Measurements from ENCODE around the gene KLHL3. TPM values are rescaled to one million over a fixed set of nuclear protein-coding genes. Genes with fewer than 3 reads are reported as not detected.
A peak's percentile ranks its signal among the peaks of the same experiment; 100 is the strongest.

Gene KLHL3
- total and polyA plus RNA-seq, 4 donors = 0.91 to 8.8 (median 3.7) TPM

DNA sequence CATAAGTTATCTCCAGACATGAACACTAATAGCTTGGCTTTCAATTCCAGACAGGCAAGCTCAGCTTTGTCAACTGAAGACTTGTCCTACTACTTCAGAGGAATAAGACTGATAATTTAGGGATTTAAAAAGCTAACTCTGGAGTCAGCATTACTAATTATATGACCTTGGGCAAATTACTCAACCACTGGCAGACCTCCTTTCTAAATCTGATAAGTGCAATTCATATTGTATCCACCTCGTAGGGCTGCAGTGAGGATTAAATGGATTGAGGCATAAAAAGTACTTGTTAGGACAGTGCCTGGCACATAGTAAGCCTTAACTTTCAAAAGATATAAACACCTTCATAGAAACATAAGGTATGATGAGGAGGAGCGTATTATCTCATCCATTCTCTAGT is 104.4 kb downstream of the KLHL3 start:
- no peak for TF ChIP-seq JUND (IDR thresholded peaks at IDR 0.05)
- TF ChIP-seq HNF4A (conservative IDR thresholded peaks at IDR 0.05) = no peak
- no peak for TF ChIP-seq RAD21 (IDR thresholded peaks at IDR 0.05)
- no peak for TF ChIP-seq SP1 (IDR thresholded peaks at IDR 0.05)
- Histone ChIP-seq H3K36me3 (ENCODE audit: control insufficient read depth in 4 of 4, insufficient read depth in 3 of 4, low read depth in 1 of 4, low read length in 3 of 4) (no peaks in the 10 kb centered on the region), H3K4me1 (ENCODE audit: control insufficient read depth in 4 of 4, insufficient read depth in 4 of 4, low read length in 3 of 4) (peaks cover 2 to 7% (median 3%) of the 10 kb centered on the region in 4 donors), H3K27ac (ENCODE audit: low read depth in 1 of 2, low read length in 2 of 2) (no peak overlapping the region), H3K9ac (ENCODE audit: low read depth in 1 of 2, low read length in 2 of 2) (no peak overlapping the region), H3K9me3 (ENCODE audit: control insufficient read depth in 4 of 4, low read length in 3 of 4) (no peaks in the 10 kb centered on the region), H3K27me3 (ENCODE audit: control insufficient read depth in 4 of 4, insufficient read depth in 4 of 4, low read length in 3 of 4) (no peaks in the 10 kb centered on the region), H3K4me3 (ENCODE audit: low read depth in 1 of 3, low read length in 3 of 3) (no peak overlapping the region)
- WGBS = 81% methylated on average over 2 of the region's 2 CpGs
- DNase-seq (ENCODE audit: low spot score) = no peak

DNA sequence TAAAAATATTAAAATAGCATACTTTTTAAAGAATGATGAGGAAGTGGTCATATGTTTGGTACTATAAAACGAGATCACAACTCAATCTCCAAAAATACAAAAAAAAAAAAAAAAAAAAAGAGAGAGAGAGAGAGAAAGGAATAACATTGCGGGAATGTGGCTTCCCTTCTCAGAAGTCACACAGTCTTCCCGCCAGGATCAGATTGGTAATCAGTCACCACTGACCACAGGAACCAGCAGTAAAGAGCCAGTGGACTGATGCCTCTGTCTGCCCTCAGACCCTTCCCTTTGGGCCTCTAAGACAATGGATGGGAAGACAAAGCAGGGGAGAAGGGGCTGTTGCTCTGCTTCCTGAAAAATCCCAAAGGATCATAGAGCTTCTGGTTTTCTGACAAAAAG is 104.9 kb downstream of the KLHL3 start:
- DNase-seq (ENCODE audit: low spot score) = no peak
- no peaks in the 10 kb centered on the region for H3K9me3 ChIP-seq (ENCODE audit: control insufficient read depth in 4 of 4, low read length in 3 of 4)
- H3K27ac ChIP-seq (ENCODE audit: low read depth in 1 of 2, low read length in 2 of 2) = no peak overlapping the region
- no peak overlapping the region for H3K4me3 ChIP-seq (ENCODE audit: low read depth in 1 of 3, low read length in 3 of 3)
- TF ChIP-seq RAD21 (IDR thresholded peaks at IDR 0.05) (no peak), HNF4G (IDR thresholded peaks at IDR 0.05) (no peak), JUND (IDR thresholded peaks at IDR 0.05) (no peak)
- no peaks in the 10 kb centered on the region for H3K36me3 ChIP-seq (ENCODE audit: control insufficient read depth in 4 of 4, insufficient read depth in 3 of 4, low read depth in 1 of 4, low read length in 3 of 4)
- no peaks in the 10 kb centered on the region for H3K27me3 ChIP-seq (ENCODE audit: control insufficient read depth in 4 of 4, insufficient read depth in 4 of 4, low read length in 3 of 4)
- 78% methylated on average over 3 of the region's 3 CpGs for WGBS
- no peak overlapping the region for H3K9ac ChIP-seq (ENCODE audit: low read depth in 1 of 2, low read length in 2 of 2)
- H3K4me1 ChIP-seq (ENCODE audit: control insufficient read depth in 4 of 4, insufficient read depth in 4 of 4, low read length in 3 of 4) = peaks cover 2 to 7% (median 3%) of the 10 kb centered on the region in 4 donors

DNA sequence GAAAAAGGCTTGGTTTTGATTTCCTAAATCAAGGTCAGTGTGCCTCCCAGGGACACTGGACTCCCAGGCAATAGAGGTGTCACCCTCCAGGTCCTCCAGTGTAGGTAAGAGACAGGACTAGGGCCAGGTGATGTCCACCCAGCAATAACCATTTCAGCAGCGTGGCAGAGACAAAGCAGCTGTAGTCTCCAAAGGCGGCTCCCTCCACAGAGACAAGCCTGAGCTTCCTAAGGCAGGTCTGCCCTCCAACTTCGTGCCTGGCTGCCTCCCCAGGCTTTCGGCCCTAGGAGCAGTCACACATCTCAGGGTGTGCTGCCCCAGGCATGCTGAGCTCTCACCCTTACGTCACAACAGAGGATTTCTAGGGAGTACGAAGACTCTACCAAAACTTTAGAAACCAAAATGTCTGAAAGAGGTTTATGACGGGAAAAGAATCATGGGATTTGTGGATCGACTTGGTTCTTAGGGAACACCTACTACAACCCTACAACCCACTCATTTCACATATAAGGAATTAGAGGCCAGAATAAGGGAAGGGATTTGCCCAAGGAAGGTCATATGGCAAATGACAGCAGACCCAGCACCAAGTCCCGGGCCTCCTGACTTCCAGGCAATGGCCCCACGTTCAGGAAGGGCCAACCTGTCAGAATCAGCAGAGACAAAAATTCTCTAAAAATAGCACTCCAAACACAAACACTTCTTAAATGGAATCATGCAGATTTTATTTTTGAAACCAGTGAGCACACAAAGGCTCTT is 105.5 kb downstream of the KLHL3 start:
- TF ChIP-seq RXRA (IDR thresholded peaks at IDR 0.05) (no peak), JUND (IDR thresholded peaks at IDR 0.05) (no peak), GABPA (IDR thresholded peaks at IDR 0.05 in 1 of 2, conservative IDR thresholded peaks at IDR 0.05 in 1 of 2) (no peak), TAF1 (conservative IDR thresholded peaks at IDR 0.05) (no peak), HNF4G (IDR thresholded peaks at IDR 0.05) (no peak), FOXA1 (IDR thresholded peaks at IDR 0.05) (no peak), HNF4A (conservative IDR thresholded peaks at IDR 0.05) (no peak), FOXA2 (IDR thresholded peaks at IDR 0.05) (no peak), EGR1 (IDR thresholded peaks at IDR 0.05; ENCODE audit: low read depth in 2 of 2) (no peak), YY1 (IDR thresholded peaks at IDR 0.05) (no peak), NR2F2 (IDR thresholded peaks at IDR 0.05) (no peak)
- TF ChIP-seq, protein P1, sequence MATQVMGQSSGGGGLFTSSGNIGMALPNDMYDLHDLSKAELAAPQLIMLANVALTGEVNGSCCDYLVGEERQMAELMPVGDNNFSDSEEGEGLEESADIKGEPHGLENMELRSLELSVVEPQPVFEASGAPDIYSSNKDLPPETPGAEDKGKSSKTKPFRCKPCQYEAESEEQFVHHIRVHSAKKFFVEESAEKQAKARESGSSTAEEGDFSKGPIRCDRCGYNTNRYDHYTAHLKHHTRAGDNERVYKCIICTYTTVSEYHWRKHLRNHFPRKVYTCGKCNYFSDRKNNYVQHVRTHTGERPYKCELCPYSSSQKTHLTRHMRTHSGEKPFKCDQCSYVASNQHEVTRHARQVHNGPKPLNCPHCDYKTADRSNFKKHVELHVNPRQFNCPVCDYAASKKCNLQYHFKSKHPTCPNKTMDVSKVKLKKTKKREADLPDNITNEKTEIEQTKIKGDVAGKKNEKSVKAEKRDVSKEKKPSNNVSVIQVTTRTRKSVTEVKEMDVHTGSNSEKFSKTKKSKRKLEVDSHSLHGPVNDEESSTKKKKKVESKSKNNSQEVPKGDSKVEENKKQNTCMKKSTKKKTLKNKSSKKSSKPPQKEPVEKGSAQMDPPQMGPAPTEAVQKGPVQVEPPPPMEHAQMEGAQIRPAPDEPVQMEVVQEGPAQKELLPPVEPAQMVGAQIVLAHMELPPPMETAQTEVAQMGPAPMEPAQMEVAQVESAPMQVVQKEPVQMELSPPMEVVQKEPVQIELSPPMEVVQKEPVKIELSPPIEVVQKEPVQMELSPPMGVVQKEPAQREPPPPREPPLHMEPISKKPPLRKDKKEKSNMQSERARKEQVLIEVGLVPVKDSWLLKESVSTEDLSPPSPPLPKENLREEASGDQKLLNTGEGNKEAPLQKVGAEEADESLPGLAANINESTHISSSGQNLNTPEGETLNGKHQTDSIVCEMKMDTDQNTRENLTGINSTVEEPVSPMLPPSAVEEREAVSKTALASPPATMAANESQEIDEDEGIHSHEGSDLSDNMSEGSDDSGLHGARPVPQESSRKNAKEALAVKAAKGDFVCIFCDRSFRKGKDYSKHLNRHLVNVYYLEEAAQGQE (IDR thresholded peaks at IDR 0.05) = no peak
- TF ChIP-seq, protein P2, sequence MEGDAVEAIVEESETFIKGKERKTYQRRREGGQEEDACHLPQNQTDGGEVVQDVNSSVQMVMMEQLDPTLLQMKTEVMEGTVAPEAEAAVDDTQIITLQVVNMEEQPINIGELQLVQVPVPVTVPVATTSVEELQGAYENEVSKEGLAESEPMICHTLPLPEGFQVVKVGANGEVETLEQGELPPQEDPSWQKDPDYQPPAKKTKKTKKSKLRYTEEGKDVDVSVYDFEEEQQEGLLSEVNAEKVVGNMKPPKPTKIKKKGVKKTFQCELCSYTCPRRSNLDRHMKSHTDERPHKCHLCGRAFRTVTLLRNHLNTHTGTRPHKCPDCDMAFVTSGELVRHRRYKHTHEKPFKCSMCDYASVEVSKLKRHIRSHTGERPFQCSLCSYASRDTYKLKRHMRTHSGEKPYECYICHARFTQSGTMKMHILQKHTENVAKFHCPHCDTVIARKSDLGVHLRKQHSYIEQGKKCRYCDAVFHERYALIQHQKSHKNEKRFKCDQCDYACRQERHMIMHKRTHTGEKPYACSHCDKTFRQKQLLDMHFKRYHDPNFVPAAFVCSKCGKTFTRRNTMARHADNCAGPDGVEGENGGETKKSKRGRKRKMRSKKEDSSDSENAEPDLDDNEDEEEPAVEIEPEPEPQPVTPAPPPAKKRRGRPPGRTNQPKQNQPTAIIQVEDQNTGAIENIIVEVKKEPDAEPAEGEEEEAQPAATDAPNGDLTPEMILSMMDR (IDR thresholded peaks at IDR 0.05; ENCODE audit: low read depth, low read length, missing input control) = no peak
- TF ChIP-seq, protein P3, sequence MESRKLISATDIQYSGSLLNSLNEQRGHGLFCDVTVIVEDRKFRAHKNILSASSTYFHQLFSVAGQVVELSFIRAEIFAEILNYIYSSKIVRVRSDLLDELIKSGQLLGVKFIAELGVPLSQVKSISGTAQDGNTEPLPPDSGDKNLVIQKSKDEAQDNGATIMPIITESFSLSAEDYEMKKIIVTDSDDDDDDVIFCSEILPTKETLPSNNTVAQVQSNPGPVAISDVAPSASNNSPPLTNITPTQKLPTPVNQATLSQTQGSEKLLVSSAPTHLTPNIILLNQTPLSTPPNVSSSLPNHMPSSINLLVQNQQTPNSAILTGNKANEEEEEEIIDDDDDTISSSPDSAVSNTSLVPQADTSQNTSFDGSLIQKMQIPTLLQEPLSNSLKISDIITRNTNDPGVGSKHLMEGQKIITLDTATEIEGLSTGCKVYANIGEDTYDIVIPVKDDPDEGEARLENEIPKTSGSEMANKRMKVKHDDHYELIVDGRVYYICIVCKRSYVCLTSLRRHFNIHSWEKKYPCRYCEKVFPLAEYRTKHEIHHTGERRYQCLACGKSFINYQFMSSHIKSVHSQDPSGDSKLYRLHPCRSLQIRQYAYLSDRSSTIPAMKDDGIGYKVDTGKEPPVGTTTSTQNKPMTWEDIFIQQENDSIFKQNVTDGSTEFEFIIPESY (IDR thresholded peaks at IDR 0.05) = no peak
- TF ChIP-seq, protein P4, sequence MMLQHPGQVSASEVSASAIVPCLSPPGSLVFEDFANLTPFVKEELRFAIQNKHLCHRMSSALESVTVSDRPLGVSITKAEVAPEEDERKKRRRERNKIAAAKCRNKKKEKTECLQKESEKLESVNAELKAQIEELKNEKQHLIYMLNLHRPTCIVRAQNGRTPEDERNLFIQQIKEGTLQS (IDR thresholded peaks at IDR 0.05) = no peak
- TF ChIP-seq, protein P5, sequence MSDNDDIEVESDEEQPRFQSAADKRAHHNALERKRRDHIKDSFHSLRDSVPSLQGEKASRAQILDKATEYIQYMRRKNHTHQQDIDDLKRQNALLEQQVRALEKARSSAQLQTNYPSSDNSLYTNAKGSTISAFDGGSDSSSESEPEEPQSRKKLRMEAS (IDR thresholded peaks at IDR 0.05) = no peak
- DNase-seq (ENCODE audit: low spot score) = no peak
- peaks cover 2 to 7% (median 3%) of the 10 kb centered on the region in 4 donors for H3K4me1 ChIP-seq (ENCODE audit: control insufficient read depth in 4 of 4, insufficient read depth in 4 of 4, low read length in 3 of 4)
- H3K9ac ChIP-seq (ENCODE audit: low read depth in 1 of 2, low read length in 2 of 2) = no peak overlapping the region
- no peaks in the 10 kb centered on the region for H3K27me3 ChIP-seq (ENCODE audit: control insufficient read depth in 4 of 4, insufficient read depth in 4 of 4, low read length in 3 of 4)
- H3K4me3 ChIP-seq (ENCODE audit: low read depth in 1 of 3, low read length in 3 of 3) = no peak overlapping the region
- H3K27ac ChIP-seq (ENCODE audit: low read depth in 1 of 2, low read length in 2 of 2) = peak overlapping the region in 1 of 2 donors; percentile 8
- 83% methylated on average over 10 of the region's 10 CpGs for WGBS
- no peaks in the 10 kb centered on the region for H3K9me3 ChIP-seq (ENCODE audit: control insufficient read depth in 4 of 4, low read length in 3 of 4)
- no peaks in the 10 kb centered on the region for H3K36me3 ChIP-seq (ENCODE audit: control insufficient read depth in 4 of 4, insufficient read depth in 3 of 4, low read depth in 1 of 4, low read length in 3 of 4)

Measured in liver (tissue), 9 donors.